Measurements from ENCODE around the gene R3HCC1L. TPM values are rescaled to one million over a fixed set of nuclear protein-coding genes. Genes with fewer than 3 reads are reported as not detected.

Gene R3HCC1L
- total and polyA plus RNA-seq, 9 of the 15 experiments (the other 6 are each of a cell fraction or from before 2014, with no cell fraction given) = 9.1 to 17.8 (median 12.6) TPM

GRCh38 chr10:98261436-98262277 lies 127.2 kb downstream of the R3HCC1L start:
- H3K4me3 ChIP-seq = no peak overlapping the region
- H3K27ac ChIP-seq (ENCODE audit: extremely low read depth, low read depth, low read length) = no peak overlapping the region
- H3K27me3 ChIP-seq (ENCODE audit: control insufficient read depth in 2 of 2, insufficient read depth in 2 of 2, low read length in 2 of 2) = no peaks in the 10 kb centered on the region; a peak in 1 of 5 replicates
- ATAC-seq (no peak), FAIRE-seq (no peak), DNase-seq (ENCODE audit: extremely low read depth in 1 of 4, low spot score in 3 of 4) (no peak)
- no peak overlapping the region for H3K4me2 ChIP-seq (ENCODE audit: insufficient read depth, low read length)
- TF ChIP-seq ZNF311 (CRISPR knock-in tag; IDR thresholded peaks at IDR 0.05) (no peak), POU5F1 (IDR thresholded peaks at IDR 0.05; ENCODE audit: borderline replicate concordance, low read depth, low read length, partially characterized antibody) (no peak), TAL1 (IDR thresholded peaks at IDR 0.05) (no peak), MED1 (CRISPR knock-in tag; IDR thresholded peaks at IDR 0.05; ENCODE audit: borderline replicate concordance) (no peak), ZNF518B (CRISPR knock-in tag; IDR thresholded peaks at IDR 0.05) (no peak), ELF2 (CRISPR knock-in tag; IDR thresholded peaks at IDR 0.05) (no peak), SIN3A (IDR thresholded peaks at IDR 0.05; ENCODE audit: borderline replicate concordance in 2 of 2, control insufficient read depth in 1 of 2, low read depth in 2 of 2, low read length in 2 of 2) (no peak), RBM22 (IDR thresholded peaks at IDR 0.05; ENCODE audit: low read depth, low read length, poor library complexity, severe bottlenecking) (no peak), ZKSCAN8 (CRISPR knock-in tag; IDR thresholded peaks at IDR 0.05) (no peak), ELF1 (tag; IDR thresholded peaks at IDR 0.05) (no peak)
- H4K20me1 ChIP-seq (replicated peaks; ENCODE audit: control insufficient read depth, insufficient read depth, low read length) = no peaks in the 10 kb centered on the region
- intact Hi-C loops (cut with micrococcal nuclease) (no loop called here), in situ Hi-C loops (cut with MboI) (no loop called here)
- ChIA-PET CTCF (ENCODE audit: low intra/inter-chr PET ratio) (no interaction called here), POLR2A (interaction anchor here (0.5 to 0.7 kb wide), 2 partner anchors 8 to 567 kb away, joined by 3 read pairs; no protein-coding TSS in a partner anchor)
- H3K9me1 ChIP-seq (ENCODE audit: control insufficient read depth, insufficient read depth, low read length) = no peaks in the 10 kb centered on the region
- H3K9ac ChIP-seq (ENCODE audit: insufficient read depth in 1 of 2, low read depth in 2 of 2, low read length in 2 of 2) = no peak overlapping the region
- no peaks in the 10 kb centered on the region for H3K36me3 ChIP-seq (ENCODE audit: control insufficient read depth, insufficient read depth, low read length)
- H3K4me1 ChIP-seq (replicated peaks in 1 of 2; ENCODE audit: control insufficient read depth in 2 of 2, insufficient read depth in 2 of 2, low read length in 2 of 2) = peaks cover 13 to 18% of the 10 kb centered on the region in 2 experiments
- H3K9me3 ChIP-seq (replicated peaks; ENCODE audit: control insufficient read depth, insufficient read depth, low read depth, low read length) = no peaks in the 10 kb centered on the region
- no TSS peak for BruUV-seq (replicated peaks)
- H2AFZ ChIP-seq (ENCODE audit: low read depth, low read length) = no peak overlapping the region
- 67% methylated on average over 8 of the region's 15 CpGs for WGBS (ENCODE audit: insufficient coverage, low coverage, missing lambda C conversion rate)
- no peaks in the 10 kb centered on the region for H3K79me2 ChIP-seq (ENCODE audit: control insufficient read depth, insufficient read depth, low read length)
